IMR-90 (cell line): ENCODE data around the gene HIRA. TPM values are rescaled to one million over a fixed set of nuclear protein-coding genes. Genes with fewer than 3 reads are reported as not detected.

Experiments used
- ATAC-seq: fragments of 200-7000 bp; cut with Tn5 transposase; 2 replicates; pipeline ENCODE4 v1.9.1; 2020; ENCODE audit warnings: low read depth, mild to moderate bottlenecking, moderate library complexity
- BruUV-seq: library from RNA; stranded (reverse); fragments of 400-500 nt; replicated peaks from 2 replicates; lab custom pipeline; 2021; lab: Mats Ljungman, UMichigan
- CTCF ChIA-PET: fragments of 300-600 bp; formaldehyde crosslinking; extraction: SDS; loops from one replicate; lab custom pipeline; 2021; ENCODE audit warnings: antibody characterized with exemption; lab: Yijun Ruan, JAX
- POLR2A ChIA-PET: fragments of 300-600 bp; sonication (Branson Sonifier 250); formaldehyde crosslinking; loops from one replicate; lab custom pipeline; 2022; ENCODE audit warnings: antibody characterized with exemption; ENCODE audit not compliant: unreplicated experiment; lab: Charles Lee
- DNase-seq: peaks from one replicate; pipeline ENCODE4 v3.0.0; 2013
- H2AFZ ChIP-seq: replicated peaks from 2 replicates; pipeline ENCODE3; 2013; ENCODE audit warnings: low read length, mild to moderate bottlenecking; ENCODE audit not compliant: poor library complexity
- H2AK5ac ChIP-seq: 2 replicates; pipeline ENCODE4 v1.6.1; 2013; ENCODE audit warnings: low read depth, low read length, inconsistent platforms
- H2AK9ac ChIP-seq: replicated peaks from 2 replicates; pipeline ENCODE3; 2013; ENCODE audit warnings: mild to moderate bottlenecking, low read depth, low read length, moderate library complexity; ENCODE audit not compliant: poor library complexity
- H2BK120ac ChIP-seq: 2 replicates; pipeline ENCODE4 v1.6.1; 2013; ENCODE audit warnings: low read depth, low read length, inconsistent platforms
- H2BK15ac ChIP-seq: 3 replicates; pipeline ENCODE4 v1.6.1; 2013; ENCODE audit warnings: low read depth, low read length, inconsistent platforms
- H2BK20ac ChIP-seq: 2 replicates; pipeline ENCODE4 v1.6.1; 2013; ENCODE audit warnings: low read depth, mild to moderate bottlenecking, inconsistent platforms, low read length, moderate library complexity
- H2BK5ac ChIP-seq: 2 replicates; pipeline ENCODE4 v1.6.1; 2013; ENCODE audit warnings: mild to moderate bottlenecking, low read depth, low read length, inconsistent platforms; ENCODE audit not compliant: poor library complexity, severe bottlenecking
- H3K14ac ChIP-seq: replicated peaks from 2 replicates; pipeline ENCODE4 v1.6.1; 2013; ENCODE audit warnings: low read depth, low read length, inconsistent platforms
- H3K18ac ChIP-seq: 2 replicates; pipeline ENCODE4 v1.6.1; 2013; ENCODE audit warnings: low read depth, low read length, control low read depth
- H3K23ac ChIP-seq: 2 replicates; pipeline ENCODE4 v1.6.1; 2013; ENCODE audit warnings: low read depth, low read length, inconsistent platforms
- H3K27ac ChIP-seq: 2 replicates; pipeline ENCODE4 v1.5.1; 2013; ENCODE audit warnings: mild to moderate bottlenecking, control low read depth, low read length; ENCODE audit not compliant: insufficient read depth
- H3K27me3 ChIP-seq: 2 replicates; pipeline ENCODE4 v1.6.1; 2013; ENCODE audit warnings: low read length; ENCODE audit not compliant: control insufficient read depth, insufficient read depth
- H3K36me3 ChIP-seq: 2 replicates; pipeline ENCODE4 v1.6.1; 2013; ENCODE audit warnings: low read length, mixed read lengths; ENCODE audit not compliant: control insufficient read depth, insufficient read depth
- H3K4ac ChIP-seq: 2 replicates; pipeline ENCODE4 v1.6.1; 2013; ENCODE audit warnings: low read depth, low read length, inconsistent platforms
- H3K4me1 ChIP-seq: 2 replicates; pipeline ENCODE4 v1.6.1; 2013; ENCODE audit warnings: low read length, mixed read lengths; ENCODE audit not compliant: control insufficient read depth, insufficient read depth
- H3K4me2 ChIP-seq: 2 replicates; pipeline ENCODE4 v1.6.1; 2013; ENCODE audit warnings: low read depth, mild to moderate bottlenecking, control low read depth, low read length, moderate library complexity
- H3K4me3 ChIP-seq: 2 replicates; pipeline ENCODE4 v1.5.1; 2013; ENCODE audit warnings: low read depth, mild to moderate bottlenecking, control low read depth, low read length, moderate library complexity; ENCODE audit not compliant: insufficient read depth
- H3K56ac ChIP-seq: 2 replicates; pipeline ENCODE4 v1.6.1; 2013; ENCODE audit warnings: low read length, inconsistent platforms; ENCODE audit not compliant: insufficient read depth; ENCODE audit errors: extremely low read depth
- H3K79me1 ChIP-seq, 2 experiments: 2 replicates each; pipeline ENCODE4 v1.6.1; 2013; ENCODE audit warnings: low read length in 2 of 2, inconsistent platforms in 1 of 2, low read depth in 1 of 2
- H3K9ac ChIP-seq: 2 replicates; pipeline ENCODE4 v1.6.1; 2013; ENCODE audit warnings: low read depth, low read length, control low read depth
- H3K9me1 ChIP-seq: 2 replicates; pipeline ENCODE4 v1.6.1; 2013; ENCODE audit warnings: low read length, inconsistent platforms; ENCODE audit not compliant: insufficient read depth
- H3K9me3 ChIP-seq: 2 replicates; pipeline ENCODE4 v1.6.1; 2013; ENCODE audit warnings: low read length; ENCODE audit not compliant: control insufficient read depth, insufficient read depth
- H4K20me1 ChIP-seq: 2 replicates; pipeline ENCODE4 v1.6.1; 2013; ENCODE audit warnings: low read length, inconsistent platforms; ENCODE audit not compliant: insufficient read depth
- H4K5ac ChIP-seq: 2 replicates; pipeline ENCODE4 v1.6.1; 2013; ENCODE audit warnings: mild to moderate bottlenecking, low read depth, low read length, control low read depth
- H4K8ac ChIP-seq, 2 experiments: 2 replicates each; pipeline ENCODE4 v1.6.1; 2013; ENCODE audit warnings: low read depth in 2 of 2, low read length in 2 of 2, control low read depth in 1 of 2, inconsistent platforms in 1 of 2
- H4K91ac ChIP-seq: 2 replicates; pipeline ENCODE4 v1.6.1; 2013; ENCODE audit warnings: low read depth, low read length, inconsistent platforms; ENCODE audit not compliant: insufficient read depth
- BHLHE40 ChIP-seq: fragments of 150-350 bp; IDR thresholded peaks from 2 replicates; pipeline ENCODE4 v1.6.1; 2016; ENCODE audit warnings: mild to moderate bottlenecking, low read depth, low read length
- CEBPB ChIP-seq: IDR thresholded peaks from 2 replicates; pipeline ENCODE4 v1.6.1; 2012; ENCODE audit warnings: low read depth, low read length, improper control_type of control experiment
- CHD1 ChIP-seq: IDR thresholded peaks from 2 replicates; pipeline ENCODE4 v1.6.1; 2012; ENCODE audit warnings: low read depth, low read length, improper control_type of control experiment
- FOS ChIP-seq: fragments of 150-350 bp; IDR thresholded peaks from 2 replicates; pipeline ENCODE4 v1.6.1; 2016; ENCODE audit warnings: low read depth, low read length
- MAFK ChIP-seq: IDR thresholded peaks from 2 replicates; pipeline ENCODE4 v1.6.1; 2012; ENCODE audit warnings: low read depth, low read length, improper control_type of control experiment
- MAZ ChIP-seq: IDR thresholded peaks from 2 replicates; pipeline ENCODE4 v1.6.1; 2012; ENCODE audit warnings: low read depth, mild to moderate bottlenecking, low read length, improper control_type of control experiment, moderate library complexity, borderline replicate concordance
- MXI1 ChIP-seq: IDR thresholded peaks from 2 replicates; pipeline ENCODE4 v1.6.1; 2012; ENCODE audit warnings: low read depth, mild to moderate bottlenecking, low read length, moderate library complexity, borderline replicate concordance
- NFE2L2 ChIP-seq: fragments of 150-350 bp; IDR thresholded peaks from 2 replicates; pipeline ENCODE4 v1.6.1; 2016; ENCODE audit warnings: low read depth, mild to moderate bottlenecking, low read length
- RAD21 ChIP-seq: IDR thresholded peaks from 2 replicates; pipeline ENCODE4 v1.6.1; 2012; ENCODE audit warnings: low read length, improper control_type of control experiment
- RCOR1 ChIP-seq: IDR thresholded peaks from 2 replicates; pipeline ENCODE4 v1.6.1; 2012; ENCODE audit warnings: mild to moderate bottlenecking, low read length, improper control_type of control experiment; ENCODE audit not compliant: insufficient replicate concordance
- RFX5 ChIP-seq: IDR thresholded peaks from 2 replicates; pipeline ENCODE4 v1.8.0; 2012; ENCODE audit warnings: low read depth, mild to moderate bottlenecking, low read length, moderate library complexity
- SMC3 ChIP-seq: fragments of 150-350 bp; IDR thresholded peaks from 2 replicates; pipeline ENCODE4 v1.6.1; 2016; ENCODE audit warnings: low read depth, mild to moderate bottlenecking, antibody characterized with exemption, low read length, moderate library complexity
- USF2 ChIP-seq: fragments of 150-350 bp; IDR thresholded peaks from 2 replicates; pipeline ENCODE4 v1.6.1; 2017; ENCODE audit warnings: mild to moderate bottlenecking, antibody characterized with exemption, low read length, low read depth
- WGBS, 2 experiments: methylation state at CpG; one replicate each; pipeline versions ENCODE4 v1.1.5 to v1.1.7; 2013; ENCODE audit warnings: missing lambda C conversion rate in 2 of 2; ENCODE audit not compliant: insufficient read length in 1 of 2; ENCODE audit errors: extremely low coverage in 2 of 2; 5-methylcytosine and 5-hydroxymethylcytosine counted together
- dilution Hi-C: fragments of 300-500 bp; cut with HindIII; formaldehyde crosslinking; loops from one replicate; pipeline ENCODE4 v1.14.3; 2018; ENCODE audit warnings: low sequenced_read_pairs; ENCODE audit not compliant: unreplicated experiment
- in situ Hi-C: fragments of 300-500 bp; cut with MboI; formaldehyde crosslinking; loops from 3 replicates; pipeline ENCODE4 v1.14.3; 2019; ENCODE audit warnings: low sequenced_read_pairs, inconsistent platforms, mixed read lengths
- intact Hi-C: fragments of 100-400 bp; cut with micrococcal nuclease; formaldehyde crosslinking; loops from 2 replicates; pipeline ENCODE4 v1.10.0; 2022
- polyA plus RNA-seq, 3 experiments: library from polyadenylated mRNA; depleted of rRNA; stranded (reverse); fragments of >200 nt; gene quantifications; 2 replicates each; pipeline ENCODE4 v1.2.3, GENCODE V29; 2012; ENCODE audit warnings: low replicate concordance in 1 of 3
- total RNA-seq: library from RNA; depleted of rRNA; stranded (reverse); fragments of >200 nt; gene quantifications from 2 replicates; pipeline ENCODE4 v1.2.3, GENCODE V29; 2012
- TF ChIP-seq, protein P1 (sequence below): fragments of 150-350 bp; IDR thresholded peaks from 2 replicates; pipeline ENCODE4 v1.6.1; 2016; ENCODE audit warnings: low read depth, mild to moderate bottlenecking, low read length, moderate library complexity, borderline replicate concordance
- TF ChIP-seq, protein P2 (sequence below): conservative IDR thresholded peaks from 2 replicates; pipeline ENCODE4 v1.5.1; 2012; ENCODE audit warnings: mild to moderate bottlenecking, low read depth, low read length, improper control_type of control experiment

Gene HIRA
- total and polyA plus RNA-seq, 2 of the 4 experiments (the other 2 are of a cell fraction): 14.5 to 24.2 TPM

DNA sequence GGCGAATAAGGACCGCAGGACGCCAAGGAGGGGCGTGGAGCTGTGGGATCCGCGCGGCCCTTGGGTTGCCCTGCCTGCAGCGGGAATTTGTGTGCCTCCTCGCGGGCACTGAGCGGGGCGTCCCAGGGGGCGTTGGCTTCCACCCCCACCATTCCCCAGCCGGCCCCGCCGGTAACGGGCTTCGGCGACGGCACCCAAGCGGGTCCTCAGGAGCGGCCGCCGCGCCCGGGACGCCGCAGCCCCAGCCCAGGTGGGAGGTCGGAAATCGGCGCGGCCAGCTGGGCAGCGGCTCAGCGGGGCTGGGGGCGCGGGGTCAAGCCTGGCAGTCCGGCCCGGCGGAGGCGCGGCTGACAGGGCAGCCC, 140.3 kb downstream of the HIRA start:
- H3K56ac ChIP-seq: 0 out of 2 replicates have a peak overlapping the region, but pooled peaks have one; percentile 70
- no peak for DNase-seq
- peak overlapping the region; percentile 96 for H2AFZ ChIP-seq
- peak overlapping the region; percentile 32; the same call in 1 of the 2 replicates for H3K27ac ChIP-seq
- no peak overlapping the region; the same call in 1 of the 2 replicates for H2BK120ac ChIP-seq
- peaks cover 25 to 41% of the 10 kb centered on the region in 2 experiments for H3K79me1 ChIP-seq
- no peak for TF ChIP-seq CHD1
- no peak for TF ChIP-seq RAD21
- no peak for TF ChIP-seq MAZ
- no peak for TF ChIP-seq BHLHE40
- TF ChIP-seq, protein P1, sequence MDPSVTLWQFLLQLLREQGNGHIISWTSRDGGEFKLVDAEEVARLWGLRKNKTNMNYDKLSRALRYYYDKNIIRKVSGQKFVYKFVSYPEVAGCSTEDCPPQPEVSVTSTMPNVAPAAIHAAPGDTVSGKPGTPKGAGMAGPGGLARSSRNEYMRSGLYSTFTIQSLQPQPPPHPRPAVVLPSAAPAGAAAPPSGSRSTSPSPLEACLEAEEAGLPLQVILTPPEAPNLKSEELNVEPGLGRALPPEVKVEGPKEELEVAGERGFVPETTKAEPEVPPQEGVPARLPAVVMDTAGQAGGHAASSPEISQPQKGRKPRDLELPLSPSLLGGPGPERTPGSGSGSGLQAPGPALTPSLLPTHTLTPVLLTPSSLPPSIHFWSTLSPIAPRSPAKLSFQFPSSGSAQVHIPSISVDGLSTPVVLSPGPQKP: no peak
- no peak for TF ChIP-seq NFE2L2
- TF ChIP-seq SMC3: no peak
- no peak for TF ChIP-seq RFX5
- TF ChIP-seq MAFK: no peak
- TF ChIP-seq, protein P2, sequence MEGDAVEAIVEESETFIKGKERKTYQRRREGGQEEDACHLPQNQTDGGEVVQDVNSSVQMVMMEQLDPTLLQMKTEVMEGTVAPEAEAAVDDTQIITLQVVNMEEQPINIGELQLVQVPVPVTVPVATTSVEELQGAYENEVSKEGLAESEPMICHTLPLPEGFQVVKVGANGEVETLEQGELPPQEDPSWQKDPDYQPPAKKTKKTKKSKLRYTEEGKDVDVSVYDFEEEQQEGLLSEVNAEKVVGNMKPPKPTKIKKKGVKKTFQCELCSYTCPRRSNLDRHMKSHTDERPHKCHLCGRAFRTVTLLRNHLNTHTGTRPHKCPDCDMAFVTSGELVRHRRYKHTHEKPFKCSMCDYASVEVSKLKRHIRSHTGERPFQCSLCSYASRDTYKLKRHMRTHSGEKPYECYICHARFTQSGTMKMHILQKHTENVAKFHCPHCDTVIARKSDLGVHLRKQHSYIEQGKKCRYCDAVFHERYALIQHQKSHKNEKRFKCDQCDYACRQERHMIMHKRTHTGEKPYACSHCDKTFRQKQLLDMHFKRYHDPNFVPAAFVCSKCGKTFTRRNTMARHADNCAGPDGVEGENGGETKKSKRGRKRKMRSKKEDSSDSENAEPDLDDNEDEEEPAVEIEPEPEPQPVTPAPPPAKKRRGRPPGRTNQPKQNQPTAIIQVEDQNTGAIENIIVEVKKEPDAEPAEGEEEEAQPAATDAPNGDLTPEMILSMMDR: no peak
- TF ChIP-seq FOS: no peak
- no peak for TF ChIP-seq CEBPB
- TF ChIP-seq RCOR1: no peak
- no peak for TF ChIP-seq USF2
- TF ChIP-seq MXI1: no peak
- H3K9ac ChIP-seq: peak overlapping the region; percentile 39
- ATAC-seq: peak; percentile 69
- POLR2A ChIA-PET: interaction anchor here (0.5 to 0.6 kb wide), 2 partner anchors 28 to 215 kb away, joined by 3 to 6 read pairs; no protein-coding TSS in a partner anchor
- 0% methylated on average over 15 of the region's 41 CpGs; no CpG with 5 or more reads in 1 of the 2 experiments for WGBS, 2 experiments
- H3K4me3 ChIP-seq: peak overlapping the region; percentile 80
- H3K27me3 ChIP-seq: peaks cover 3% of the 10 kb centered on the region; the same call in 1 of the 2 replicates
- BruUV-seq: no TSS peak
- H3K4me2 ChIP-seq: peak overlapping the region; percentile 77
- no peaks in the 10 kb centered on the region for H3K9me3 ChIP-seq
- dilution Hi-C loops: no loop called here
- H3K18ac ChIP-seq: no peak overlapping the region
- in situ Hi-C loops: no loop called here
- no peak overlapping the region for H2AK5ac ChIP-seq
- CTCF ChIA-PET: no interaction called here
- peak overlapping the region; percentile 53 for H3K23ac ChIP-seq
- no peaks in the 10 kb centered on the region for H3K36me3 ChIP-seq
- peak overlapping the region; percentile 44; the same call in 1 of the 2 replicates for H3K14ac ChIP-seq
- no peak overlapping the region for H4K91ac ChIP-seq
- peaks cover 19% of the 10 kb centered on the region; the same call in 1 of the 2 replicates for H4K20me1 ChIP-seq
- no peak overlapping the region for H2BK20ac ChIP-seq
- peaks cover 24% of the 10 kb centered on the region for H3K9me1 ChIP-seq
- H4K5ac ChIP-seq: no peak overlapping the region
- peak overlapping the region; percentile 47 for H3K4ac ChIP-seq
- no peak overlapping the region; a peak in 1 of 4 replicates for H4K8ac ChIP-seq
- intact Hi-C loops: loop anchor here (1.0 to 10.0 kb wide), 3 partner anchors 112 to 186 kb away; partner anchors contain the start of genes CDC45 and UFD1
- H2BK5ac ChIP-seq: peak overlapping the region; percentile 9
- no peak overlapping the region; the same call in 2 of the 3 replicates for H2BK15ac ChIP-seq
- peak overlapping the region; percentile 85 for H2AK9ac ChIP-seq
- peaks cover 17% of the 10 kb centered on the region for H3K4me1 ChIP-seq
